ENCODE data around the gene GNG4. TPM values are rescaled to one million over a fixed set of nuclear protein-coding genes. Genes with fewer than 3 reads are reported as not detected.
A peak's percentile ranks its signal among the peaks of the same experiment; 100 is the strongest.

GNG4 gene
- total and polyA plus RNA-seq, 2 of the 4 experiments (the other 2 are of a cell fraction): 0.18 to 0.29 TPM

GRCh38 chr1:235639226-235640205, 10.1 kb downstream of the GNG4 start:
- no peak overlapping the region for H3K4me3 ChIP-seq (ENCODE audit: insufficient read depth, low read depth, low read length)
- dilution Hi-C loops (cut with HindIII; ENCODE audit: low sequenced_read_pairs, unreplicated experiment) (no loop called here), in situ Hi-C loops (cut with MboI; ENCODE audit: low sequenced_read_pairs) (no loop called here), intact Hi-C loops (cut with micrococcal nuclease) (loop anchor here (10.0 kb wide), 1 partner anchor 1165 kb away; the partner anchor contains the start of gene TARBP1)
- 63% methylated on average over 3 of the region's 14 CpGs; no CpG with 5 or more reads in 1 of the 2 experiments for WGBS, 2 experiments (ENCODE audit: extremely low coverage in 2 of 2, insufficient read length in 1 of 2)
- no peak overlapping the region for H2AFZ ChIP-seq (replicated peaks; ENCODE audit: low read length, poor library complexity)
- ATAC-seq (ENCODE audit: low read depth) (no peak), DNase-seq (no peak)
- H3K4me1 ChIP-seq (ENCODE audit: control insufficient read depth, insufficient read depth, low read length): no peaks in the 10 kb centered on the region
- POLR2A ChIA-PET (ENCODE audit: unreplicated experiment): no interaction called here
- no peak overlapping the region for H4K8ac ChIP-seq (ENCODE audit: low read depth in 2 of 2, low read length in 2 of 2)
- no peaks in the 10 kb centered on the region for H3K36me3 ChIP-seq (ENCODE audit: control insufficient read depth, insufficient read depth, low read length)
- no peaks in the 10 kb centered on the region for H3K9me3 ChIP-seq (ENCODE audit: control insufficient read depth, insufficient read depth, low read length)
- H3K79me1 ChIP-seq (ENCODE audit: low read depth in 1 of 2, low read length in 2 of 2): no peaks in the 10 kb centered on the region
- H3K9me1 ChIP-seq (ENCODE audit: insufficient read depth, low read length): peaks cover 3% of the 10 kb centered on the region; the same call in 1 of the 2 replicates
- no peak overlapping the region for H2BK5ac ChIP-seq (ENCODE audit: low read depth, low read length, poor library complexity, severe bottlenecking)
- H2AK5ac ChIP-seq (ENCODE audit: low read depth, low read length): no peak overlapping the region
- CTCF ChIA-PET: interaction anchor here (0.5 kb wide), 1 partner anchor 164 kb away, joined by 3 read pairs; no protein-coding TSS in a partner anchor
- no TSS peak for BruUV-seq (replicated peaks)
- H4K91ac ChIP-seq (ENCODE audit: insufficient read depth, low read depth, low read length): no peak overlapping the region
- H3K23ac ChIP-seq (ENCODE audit: low read depth, low read length): no peak overlapping the region; the same call in 1 of the 2 replicates
- no peaks in the 10 kb centered on the region for H4K20me1 ChIP-seq (ENCODE audit: insufficient read depth, low read length)
- no peak overlapping the region for H2BK120ac ChIP-seq (ENCODE audit: low read depth, low read length)
- H3K27me3 ChIP-seq (ENCODE audit: control insufficient read depth, insufficient read depth, low read length): peaks cover 9% of the 10 kb centered on the region
- no peak overlapping the region for H3K4ac ChIP-seq (ENCODE audit: low read depth, low read length)
- no peak overlapping the region for H3K4me2 ChIP-seq (ENCODE audit: low read depth, low read length)
- H3K56ac ChIP-seq (ENCODE audit: extremely low read depth, insufficient read depth, low read length): no peak overlapping the region
- H3K27ac ChIP-seq (ENCODE audit: insufficient read depth, low read length): no peak overlapping the region
- no peak overlapping the region for H3K9ac ChIP-seq (ENCODE audit: low read depth, low read length)
- no peak overlapping the region for H4K5ac ChIP-seq (ENCODE audit: low read depth, low read length)
- H3K14ac ChIP-seq (replicated peaks; ENCODE audit: low read depth, low read length): no peak overlapping the region
- H2BK20ac ChIP-seq (ENCODE audit: low read depth, low read length): no peak overlapping the region
- no peak overlapping the region for H3K18ac ChIP-seq (ENCODE audit: low read depth, low read length)
- H2AK9ac ChIP-seq (replicated peaks; ENCODE audit: low read depth, low read length, poor library complexity): peak overlapping the region; percentile 9
- H2BK15ac ChIP-seq (ENCODE audit: low read depth, low read length): no peak overlapping the region
- TF ChIP-seq MAFK (IDR thresholded peaks at IDR 0.05; ENCODE audit: low read depth, low read length): no peak
- TF ChIP-seq MAZ (IDR thresholded peaks at IDR 0.05; ENCODE audit: borderline replicate concordance, low read depth, low read length): no peak
- no peak for TF ChIP-seq RFX5 (IDR thresholded peaks at IDR 0.05; ENCODE audit: low read depth, low read length)
- TF ChIP-seq RCOR1 (IDR thresholded peaks at IDR 0.05; ENCODE audit: insufficient replicate concordance, low read length): no peak
- TF ChIP-seq CHD1 (IDR thresholded peaks at IDR 0.05; ENCODE audit: low read depth, low read length): no peak
- TF ChIP-seq CTCF (conservative IDR thresholded peaks at IDR 0.05; ENCODE audit: low read depth, low read length): no peak
- TF ChIP-seq NFE2L2 (IDR thresholded peaks at IDR 0.05; ENCODE audit: low read depth, low read length): no peak
- TF ChIP-seq ELK1 (IDR thresholded peaks at IDR 0.05; ENCODE audit: borderline replicate concordance, low read depth, low read length): no peak
- no peak for TF ChIP-seq RAD21 (IDR thresholded peaks at IDR 0.05; ENCODE audit: low read length)
- TF ChIP-seq MXI1 (IDR thresholded peaks at IDR 0.05; ENCODE audit: borderline replicate concordance, low read depth, low read length): no peak
- no peak for TF ChIP-seq CEBPB (IDR thresholded peaks at IDR 0.05; ENCODE audit: low read depth, low read length)
- no peak for TF ChIP-seq POLR2A (IDR thresholded peaks at IDR 0.05; ENCODE audit: low read depth, low read length)
- no peak for TF ChIP-seq SMC3 (IDR thresholded peaks at IDR 0.05; ENCODE audit: low read depth, low read length)
- no peak for TF ChIP-seq FOS (IDR thresholded peaks at IDR 0.05; ENCODE audit: low read depth, low read length)
